ENCODE measurements around the gene VGLL4.

DNA sequence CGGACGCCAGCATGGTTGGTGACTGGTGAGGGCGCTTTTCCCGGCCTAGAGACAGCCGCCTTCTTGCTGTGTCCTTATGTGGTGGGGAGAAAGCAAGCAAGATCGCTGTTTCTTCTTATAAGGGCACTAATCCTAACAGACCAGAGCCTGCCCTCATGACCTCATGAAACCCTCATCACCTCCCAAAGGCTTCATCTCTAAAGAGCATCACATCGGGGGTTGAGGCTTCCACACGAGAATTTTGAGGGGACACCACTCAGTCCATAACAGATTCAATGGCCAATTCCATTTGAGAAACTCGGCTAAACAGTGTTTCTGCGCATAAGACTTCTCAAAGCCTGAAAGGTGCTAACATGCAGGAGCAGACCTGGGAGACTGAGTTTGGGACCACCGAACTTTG lies 54.0 kb downstream of the VGLL4 start:
- TF ChIP-seq, protein P1, sequence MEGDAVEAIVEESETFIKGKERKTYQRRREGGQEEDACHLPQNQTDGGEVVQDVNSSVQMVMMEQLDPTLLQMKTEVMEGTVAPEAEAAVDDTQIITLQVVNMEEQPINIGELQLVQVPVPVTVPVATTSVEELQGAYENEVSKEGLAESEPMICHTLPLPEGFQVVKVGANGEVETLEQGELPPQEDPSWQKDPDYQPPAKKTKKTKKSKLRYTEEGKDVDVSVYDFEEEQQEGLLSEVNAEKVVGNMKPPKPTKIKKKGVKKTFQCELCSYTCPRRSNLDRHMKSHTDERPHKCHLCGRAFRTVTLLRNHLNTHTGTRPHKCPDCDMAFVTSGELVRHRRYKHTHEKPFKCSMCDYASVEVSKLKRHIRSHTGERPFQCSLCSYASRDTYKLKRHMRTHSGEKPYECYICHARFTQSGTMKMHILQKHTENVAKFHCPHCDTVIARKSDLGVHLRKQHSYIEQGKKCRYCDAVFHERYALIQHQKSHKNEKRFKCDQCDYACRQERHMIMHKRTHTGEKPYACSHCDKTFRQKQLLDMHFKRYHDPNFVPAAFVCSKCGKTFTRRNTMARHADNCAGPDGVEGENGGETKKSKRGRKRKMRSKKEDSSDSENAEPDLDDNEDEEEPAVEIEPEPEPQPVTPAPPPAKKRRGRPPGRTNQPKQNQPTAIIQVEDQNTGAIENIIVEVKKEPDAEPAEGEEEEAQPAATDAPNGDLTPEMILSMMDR (IDR thresholded peaks at IDR 0.05): no peak
- TF ChIP-seq POLR2A (IDR thresholded peaks at IDR 0.05): no peak

All from lower leg skin (tissue), 3 donors.